Stimulated activated CD4-positive, alpha-beta T cell treated with anti-CD3 and anti-CD28 coated beads, Interleukin-1b, Interleukin-23, amount 100 ng/mL, for 4 hours (primary cell): ENCODE data around the gene VEZF1.
A peak's percentile ranks its signal among the peaks of the same experiment; 100 is the strongest.

ENCODE experiments used
- DNase-seq, 2 donors: peaks; one replicate each; pipeline ENCODE4 v3.0.0-alpha.2; 2020; ENCODE audit warnings: low read depth in 2 of 2

The VEZF1 gene

DNA sequence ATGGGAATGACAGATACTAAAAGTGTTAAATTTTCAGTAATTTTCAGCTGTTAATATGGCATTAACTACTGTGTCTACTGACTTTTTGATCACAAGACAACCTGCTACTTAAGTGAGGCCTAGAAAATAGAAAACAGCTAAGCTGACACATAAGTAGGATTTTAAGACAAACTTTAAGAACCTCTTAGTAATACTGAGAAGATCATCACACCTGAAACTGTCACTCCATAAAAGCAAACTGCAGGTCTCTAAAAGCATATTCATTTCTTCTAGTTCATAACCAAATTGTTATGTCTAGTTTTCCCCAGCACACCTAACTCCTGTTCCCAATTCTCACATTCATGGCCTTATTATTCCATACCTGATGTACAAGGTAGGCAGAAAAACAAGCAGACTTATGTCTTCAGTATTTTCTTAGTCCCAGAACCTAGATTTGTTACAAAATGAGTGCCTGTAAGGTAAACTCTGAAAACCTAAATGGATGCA, 11.0 kb upstream of the VEZF1 start:
- no peak for DNase-seq

GRCh38 chr17:57997085-57997809, 9.2 kb upstream of the VEZF1 start:
- no peak for DNase-seq

DNA sequence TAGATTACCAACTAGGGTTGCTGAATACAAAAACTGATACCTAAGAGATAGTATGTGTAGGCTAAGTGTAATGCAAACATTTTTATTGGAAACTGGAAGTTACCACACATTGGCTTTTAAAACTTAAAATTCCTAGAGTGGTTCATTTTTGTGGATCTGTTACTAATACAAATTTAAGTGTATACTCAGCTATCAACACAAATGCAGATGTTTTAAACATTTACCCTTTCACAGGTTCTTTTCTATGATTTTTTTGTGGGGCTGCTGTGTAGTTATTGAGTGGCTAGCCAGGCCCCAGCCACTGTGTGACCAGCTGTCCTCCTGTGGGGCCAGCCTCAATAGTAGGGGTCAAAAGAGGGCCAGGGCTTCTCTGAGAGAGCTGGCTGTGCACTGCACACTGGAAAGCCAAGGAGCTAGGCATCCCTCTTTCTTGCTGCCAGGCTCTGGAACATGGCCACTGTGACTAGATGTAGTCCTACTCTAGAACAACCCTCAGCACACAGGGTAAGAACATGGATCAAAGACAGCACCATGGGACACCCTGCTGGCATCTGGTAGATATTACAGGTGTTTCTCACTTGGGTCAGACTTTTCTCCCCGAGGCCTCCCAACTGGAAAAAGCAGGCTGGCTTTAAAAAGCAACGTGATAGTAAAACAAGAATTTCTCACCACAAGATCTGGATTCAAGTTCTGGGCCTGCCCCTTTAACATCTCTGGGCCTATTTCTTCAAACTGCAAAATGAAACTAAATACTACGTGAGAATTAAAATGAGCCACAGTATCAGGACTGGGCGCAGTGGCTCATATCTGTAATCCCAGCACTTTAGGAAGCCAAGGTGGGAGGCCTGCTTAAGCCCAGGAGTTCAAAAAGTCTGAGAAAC, 7.3 kb upstream of the VEZF1 start:
- DNase-seq = peak in 1 of 2 donors; percentile 49

DNA sequence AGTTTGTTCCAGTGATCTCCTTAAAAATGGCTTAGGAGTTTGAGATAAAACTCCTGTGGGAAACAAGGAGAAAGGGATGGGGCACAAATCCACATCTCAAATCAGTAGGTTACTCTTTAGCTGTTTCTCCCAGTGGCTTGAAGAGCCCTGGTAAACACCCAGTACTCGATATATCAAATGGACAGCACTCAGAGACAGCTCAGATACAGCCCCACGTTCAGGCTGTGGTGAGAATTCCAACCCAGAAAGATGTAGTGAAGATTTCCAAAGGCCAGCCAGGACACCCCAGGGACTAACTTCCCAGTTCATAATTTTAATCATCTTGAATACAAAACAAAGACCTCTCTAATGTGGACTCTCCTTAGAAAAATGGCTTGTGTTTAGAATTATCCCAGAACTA, 6.4 kb upstream of the VEZF1 start:
- DNase-seq = no peak

DNA sequence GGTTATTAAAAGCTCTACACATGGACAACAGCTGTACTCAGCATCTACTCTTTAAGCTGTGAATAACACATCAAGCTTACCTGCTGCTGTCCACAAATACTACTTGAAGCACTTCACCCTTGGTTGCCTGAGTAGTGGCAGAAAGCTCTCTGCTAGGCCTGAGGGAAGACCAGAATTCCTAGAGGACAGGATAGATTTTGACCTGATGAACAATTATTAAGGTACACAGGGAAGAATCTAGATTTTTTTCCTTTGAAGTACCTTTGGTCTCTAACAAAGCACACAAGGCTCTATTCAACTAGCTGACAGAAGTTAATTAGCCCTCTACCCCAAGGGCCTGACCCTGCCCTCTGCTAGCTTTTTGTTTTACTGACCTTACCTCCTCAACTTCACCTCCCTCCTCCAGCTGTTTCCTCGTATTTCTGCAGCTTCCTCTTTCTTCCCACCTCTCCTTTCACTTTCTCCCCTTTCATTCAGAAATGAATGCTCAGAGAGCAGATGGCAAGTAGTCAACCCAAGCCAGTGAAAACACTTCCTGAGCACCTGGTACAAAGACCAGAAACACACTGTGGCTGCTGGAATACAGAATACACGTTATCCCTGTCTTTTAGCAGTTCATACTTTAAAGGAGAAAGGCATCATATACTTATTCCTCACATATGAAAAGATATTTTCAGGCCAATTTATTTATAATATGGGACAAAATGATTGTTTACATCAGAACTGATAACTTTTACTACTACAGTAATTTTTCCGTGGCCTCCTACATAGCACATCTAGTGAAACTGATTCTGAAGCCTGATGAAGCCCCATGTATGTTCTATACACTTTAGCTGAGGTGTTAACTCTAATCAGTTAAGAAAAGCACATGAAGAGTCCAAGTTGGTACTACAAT, 5.7 kb upstream of the VEZF1 start:
- no peak for DNase-seq

- DNase-seq = no peak
Observed at GRCh38 chr17:57991537-57991936, 3.5 kb upstream of the VEZF1 start.

DNA sequence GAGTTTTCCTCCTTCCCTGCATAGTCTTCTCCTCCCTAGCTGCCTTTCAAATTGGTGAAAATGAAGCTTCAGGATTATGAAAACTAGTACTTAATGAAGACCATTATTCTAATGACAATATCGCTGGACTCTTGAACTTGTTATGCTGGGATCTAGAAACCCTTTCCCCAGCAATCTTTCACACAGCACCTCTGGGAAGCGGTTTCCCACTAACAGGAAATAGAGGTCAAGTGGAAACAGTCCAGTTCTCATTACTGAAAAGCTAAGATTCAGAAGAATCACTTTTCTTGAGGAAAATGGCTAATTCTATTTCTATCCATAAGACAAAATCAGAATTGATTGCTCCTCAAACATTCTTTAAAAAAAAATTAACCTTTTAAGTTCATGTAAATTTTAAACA, 2.0 kb upstream of the VEZF1 start:
- DNase-seq = no peak

DNA sequence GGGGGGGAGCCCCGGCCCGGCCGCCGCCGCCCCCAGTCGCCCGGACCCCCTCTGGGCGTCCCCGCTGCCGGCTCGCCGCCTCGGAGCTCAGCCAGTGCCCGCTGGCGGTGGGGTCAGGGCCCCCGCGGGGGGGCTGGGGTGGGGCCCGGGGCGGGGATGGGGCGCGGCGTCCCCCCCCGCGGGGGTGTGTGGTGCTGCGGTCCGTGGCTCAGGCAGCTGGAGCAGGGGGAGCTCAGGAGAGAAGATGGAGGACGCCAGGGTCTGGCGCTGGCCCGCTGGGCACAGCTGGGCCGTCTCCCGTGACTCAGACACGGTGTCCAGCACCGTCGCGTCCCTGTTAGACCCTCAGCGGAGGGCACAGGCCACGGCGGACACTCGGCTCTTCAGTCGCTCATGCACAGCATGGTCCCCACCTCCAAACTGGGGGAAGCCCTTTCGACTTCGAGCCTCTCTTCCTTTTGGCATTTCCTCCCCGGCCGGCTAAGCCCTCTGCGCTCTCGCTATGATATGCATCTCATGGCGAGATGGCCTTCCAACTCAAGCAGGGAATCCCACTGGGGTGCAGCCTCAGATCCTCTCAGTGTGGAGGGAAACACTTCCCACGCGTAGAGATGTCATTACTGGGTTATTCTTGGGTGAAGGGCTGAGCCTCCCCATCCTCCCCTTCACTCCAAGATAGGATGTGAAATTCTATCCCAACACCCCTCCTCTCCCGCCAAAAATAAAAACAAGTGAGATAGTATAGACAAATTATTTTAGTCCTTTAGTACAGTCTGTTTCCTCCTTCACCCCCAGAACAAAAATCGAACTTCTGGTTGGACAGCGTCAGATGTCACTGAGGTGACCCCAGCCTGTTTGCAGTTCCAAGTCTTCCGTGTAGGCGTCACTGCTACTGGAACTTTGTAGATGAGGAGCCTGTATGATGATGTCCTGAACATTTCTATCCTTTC, 522 bp upstream of the VEZF1 start:
- peak in 1 of 2 donors; percentile 45 for DNase-seq

DNA sequence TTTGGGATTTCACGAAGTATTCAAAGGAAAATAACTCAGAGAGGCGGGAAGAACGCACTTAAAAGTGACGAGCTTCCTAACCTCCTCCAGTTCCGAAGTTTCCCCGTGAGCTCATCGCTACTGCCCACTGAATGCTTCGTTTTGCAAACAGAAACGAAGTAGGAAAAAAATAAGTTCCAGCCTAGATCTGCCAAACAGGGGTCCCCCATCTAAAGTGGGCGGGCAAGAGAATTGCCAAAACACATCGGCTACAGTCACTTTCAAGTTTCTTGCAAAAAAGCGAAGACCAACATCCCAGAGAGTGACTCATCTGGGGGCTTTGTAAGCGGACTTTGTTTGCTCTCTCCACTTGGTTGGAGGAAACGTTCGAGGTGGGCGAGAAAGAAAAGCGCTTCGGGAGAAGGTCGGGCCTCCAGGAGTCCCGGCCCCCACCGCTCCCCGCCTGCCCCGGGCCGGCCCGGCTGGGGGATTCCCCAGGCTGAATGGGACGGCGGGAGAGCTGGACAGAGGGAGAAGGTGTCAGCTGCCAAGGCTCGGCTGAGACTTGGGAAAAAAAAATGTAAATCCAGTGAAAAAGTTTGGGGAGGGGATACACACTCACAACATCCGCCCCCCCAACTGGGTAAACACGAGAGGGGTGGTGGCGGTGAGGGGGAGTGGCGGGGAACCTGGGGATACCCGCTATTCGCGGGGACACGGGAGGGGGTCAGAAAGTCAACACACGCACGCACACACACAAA, 1.0 kb downstream of the VEZF1 start:
- DNase-seq = no peak

DNA sequence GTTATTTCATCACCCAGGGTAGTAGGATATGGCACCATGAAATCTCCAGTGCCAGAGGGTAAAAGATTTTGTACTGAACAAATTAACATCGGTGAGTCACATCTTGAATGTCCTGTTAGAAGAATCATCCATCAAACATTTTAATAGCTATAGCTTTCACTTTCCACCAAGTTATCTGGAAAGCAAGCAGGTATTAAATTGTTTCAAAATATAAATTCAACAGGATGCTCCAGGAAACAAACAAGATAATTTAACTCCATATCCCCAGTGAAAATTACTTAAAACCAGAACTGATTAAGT, 2.4 kb downstream of the VEZF1 start:
- DNase-seq = no peak

- no peak for DNase-seq
Observed at GRCh38 chr17:57984936-57985674, 2.9 kb downstream of the VEZF1 start.

DNA sequence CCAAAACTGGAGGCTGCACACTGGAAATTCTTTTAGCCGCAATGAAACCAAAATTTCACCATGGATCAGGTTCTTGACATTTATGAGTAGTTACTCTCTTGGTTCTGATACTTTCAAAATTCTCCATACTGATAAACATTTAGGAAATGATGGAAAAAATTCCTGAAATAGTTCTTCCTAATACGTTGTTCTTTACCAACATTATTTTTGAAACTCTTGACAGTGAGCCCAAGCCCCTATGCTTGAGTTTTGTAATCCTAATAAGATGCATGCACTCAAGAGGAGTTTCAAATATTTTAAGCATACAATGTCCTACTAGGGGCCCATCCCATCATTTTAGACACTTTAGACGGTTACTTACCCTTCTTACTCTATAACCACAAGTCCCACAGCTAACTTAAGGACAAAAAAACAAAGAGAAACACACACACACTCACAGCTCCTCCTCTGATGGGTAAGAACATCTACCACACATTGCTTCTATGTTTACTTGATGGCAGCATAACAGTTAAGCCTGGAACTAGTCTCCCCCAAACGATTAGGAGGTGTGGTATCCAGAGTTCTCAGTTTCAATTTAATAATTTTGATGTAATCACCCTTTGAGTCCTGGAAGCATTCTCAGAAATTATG, 3.7 kb downstream of the VEZF1 start:
- no peak for DNase-seq

GRCh38 chr17:57983446-57983845, 4.6 kb downstream of the VEZF1 start:
- DNase-seq = no peak

GRCh38 chr17:57982452-57983170, 5.4 kb downstream of the VEZF1 start:
- no peak for DNase-seq

DNA sequence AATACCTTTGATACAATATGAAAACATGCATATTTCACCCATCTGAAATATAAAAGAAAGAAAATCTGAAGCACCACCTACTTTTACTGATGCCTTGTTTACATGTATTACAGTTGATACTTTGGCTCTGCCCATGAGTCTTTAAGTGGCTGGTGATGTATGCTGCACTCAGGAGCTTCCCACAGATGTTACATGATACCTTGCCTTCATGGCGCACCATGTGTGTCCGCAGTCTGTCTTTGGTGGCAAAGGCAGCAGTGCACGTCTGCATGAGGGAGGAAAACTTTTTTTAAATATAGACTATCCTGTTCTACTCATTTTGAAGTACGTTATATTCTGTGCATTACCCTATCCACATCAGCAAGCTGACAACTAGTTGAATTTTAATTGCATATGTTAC, 7.5 kb downstream of the VEZF1 start:
- no peak for DNase-seq

DNA sequence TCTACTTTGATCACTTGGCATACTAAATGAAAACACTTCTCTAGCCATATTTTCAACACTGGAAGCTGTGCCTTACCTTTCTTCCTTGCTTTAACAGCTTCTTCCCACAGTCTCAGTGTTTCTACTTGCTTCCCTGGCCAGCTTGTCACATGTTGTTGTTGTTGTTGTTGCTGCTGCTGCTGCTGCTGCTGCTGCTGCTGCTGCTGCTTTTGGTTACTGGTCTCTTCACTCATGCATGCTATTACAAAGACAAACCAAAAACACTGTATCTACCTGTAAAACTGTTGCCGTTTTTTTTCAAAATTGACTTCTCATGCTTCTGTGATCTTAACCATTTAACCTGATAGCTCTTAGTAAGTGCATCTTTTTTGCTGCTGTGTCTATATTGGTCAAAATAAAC, 9.0 kb downstream of the VEZF1 start:
- no peak for DNase-seq

DNA sequence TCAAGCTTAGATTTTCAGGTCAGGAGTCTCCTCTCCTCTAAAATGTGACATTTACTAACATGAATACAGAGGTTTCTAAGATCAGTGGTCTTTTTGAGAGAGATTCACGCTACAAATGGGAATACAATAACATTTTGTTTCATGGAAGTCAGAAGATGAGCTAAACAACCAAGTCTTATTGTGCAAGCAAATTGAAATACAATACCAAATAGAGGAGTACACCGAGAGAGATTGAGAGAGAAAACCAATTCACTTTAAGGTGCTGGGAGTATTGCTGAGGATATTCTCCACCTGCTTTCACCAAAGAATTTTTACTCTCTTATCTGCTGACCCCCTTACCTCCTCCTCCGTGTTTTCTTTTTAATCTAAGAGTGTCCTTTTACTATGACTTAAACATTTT, 11.5 kb downstream of the VEZF1 start:
- DNase-seq = no peak

- no peak for DNase-seq
Observed at GRCh38 chr17:57975044-57975443, 13.0 kb downstream of the VEZF1 start.
